PC-9 (cell line): ENCODE results near the gene NHLRC2. TPM values are rescaled to one million over a fixed set of nuclear protein-coding genes. Genes with fewer than 3 reads are reported as not detected.

Source experiments
- BruUV-seq: library from RNA; stranded (reverse); fragments of 400-500 nt; replicated peaks from 2 replicates; lab custom pipeline; 2021; lab: Mats Ljungman, UMichigan
- CTCF ChIA-PET: fragments of 300-600 bp; sonication (Branson Sonifier 250); formaldehyde crosslinking; loops from one replicate; lab custom pipeline; 2022; ENCODE audit warnings: antibody characterized with exemption; lab: Charles Lee
- POLR2A ChIA-PET: fragments of 300-600 bp; sonication (Branson Sonifier 250); formaldehyde crosslinking; loops from one replicate; lab custom pipeline; 2022; ENCODE audit warnings: antibody characterized with exemption; ENCODE audit not compliant: unreplicated experiment; lab: Charles Lee
- DNase-seq, 2 experiments: peaks; one replicate each; pipeline versions ENCODE4 v3.0.0 to v3.0.0-alpha.2; 2015 to 2022; ENCODE audit warnings: mixed read lengths in 1 of 2
- H2AFZ ChIP-seq: fragments of 200-600 bp; sonication (generic); 2 replicates; pipeline ENCODE4 v1.8.1; 2017; ENCODE audit warnings: antibody characterized with exemption
- H3F3A ChIP-seq: fragments of 200-600 bp; sonication (generic); 2 replicates; pipeline ENCODE4 v1.8.1; 2017; ENCODE audit warnings: antibody characterized with exemption, mild to moderate bottlenecking, low read depth; ENCODE audit not compliant: insufficient read depth
- H3K27ac ChIP-seq: fragments of 200-600 bp; sonication (generic); 2 replicates; pipeline ENCODE4 v1.6.1; 2016; ENCODE audit warnings: mixed run types
- H3K27me3 ChIP-seq: fragments of 200-600 bp; sonication (generic); 2 replicates; pipeline ENCODE4 v1.6.1; 2016; ENCODE audit warnings: low read depth, mixed run types; ENCODE audit not compliant: insufficient read depth
- H3K36me3 ChIP-seq: fragments of 200-600 bp; sonication (generic); 2 replicates; pipeline ENCODE4 v1.6.1; 2016; ENCODE audit warnings: low read depth, mixed run types
- H3K4me1 ChIP-seq: fragments of 200-600 bp; sonication (generic); replicated peaks from 2 replicates; pipeline ENCODE4 v1.6.1; 2016; ENCODE audit warnings: mixed run types; ENCODE audit not compliant: insufficient read depth
- H3K4me2 ChIP-seq: fragments of 200-600 bp; sonication (generic); 2 replicates; pipeline ENCODE4 v1.6.1; 2017; ENCODE audit warnings: mixed run types
- H3K4me3 ChIP-seq: fragments of 200-600 bp; sonication (generic); 2 replicates; pipeline ENCODE4 v1.6.1; 2016; ENCODE audit warnings: mixed run types
- H3K79me2 ChIP-seq: fragments of 200-600 bp; sonication (generic); 2 replicates; pipeline ENCODE4 v1.6.1; 2017; ENCODE audit warnings: low read depth, mixed run types
- H3K9me2 ChIP-seq: fragments of 200-600 bp; sonication (generic); 2 replicates; pipeline ENCODE4 v1.8.1; 2017; ENCODE audit warnings: mild to moderate bottlenecking; ENCODE audit not compliant: insufficient read depth
- H3K9me3 ChIP-seq: fragments of 200-600 bp; sonication (generic); 2 replicates; pipeline ENCODE4 v1.8.1; 2016; ENCODE audit warnings: low read depth; ENCODE audit not compliant: insufficient read depth
- H4K20me1 ChIP-seq: fragments of 200-600 bp; sonication (generic); 2 replicates; pipeline ENCODE4 v1.8.1; 2017; ENCODE audit not compliant: insufficient read depth
- CTCF ChIP-seq: fragments of 200-600 bp; sonication (generic); conservative IDR thresholded peaks from 2 replicates; pipeline ENCODE4 v1.6.1; 2017; ENCODE audit warnings: mixed run types, antibody characterized with exemption, mild to moderate bottlenecking, moderate library complexity
- EZH2 ChIP-seq: fragments of 200-600 bp; sonication (generic); IDR thresholded peaks from 2 replicates; pipeline ENCODE4 v1.8.0; 2017; ENCODE audit warnings: antibody characterized with exemption, low read depth
- intact Hi-C: fragments of 100-400 bp; cut with micrococcal nuclease; formaldehyde crosslinking; loops from one replicate; pipeline ENCODE4 v1.10.0; 2022; ENCODE audit not compliant: unreplicated experiment
- total RNA-seq: library from RNA; stranded (reverse); gene quantifications from 2 replicates; pipeline ENCODE4 v1.2.3, GENCODE V29; 2021

The NHLRC2 gene
- total RNA-seq, 1 experiment from 2014 or later: 22.8 TPM

GRCh38 chr10:113921561-113922370 is 67.3 kb downstream of the NHLRC2 start:
- Histone ChIP-seq H3K4me2 (no peak overlapping the region), H3K4me3 (no peak overlapping the region), H3K4me1 (no peaks in the 10 kb centered on the region), H3K27me3 (no peaks in the 10 kb centered on the region), H3F3A (no peaks in the 10 kb centered on the region), H3K9me3 (no peaks in the 10 kb centered on the region), H3K27ac (no peak overlapping the region), H3K9me2 (no peaks in the 10 kb centered on the region), H2AFZ (no peak overlapping the region), H3K36me3 (no peaks in the 10 kb centered on the region), H4K20me1 (no peaks in the 10 kb centered on the region), H3K79me2 (no peaks in the 10 kb centered on the region)
- CTCF ChIA-PET: interaction anchor here (0.6 kb wide), 1 partner anchor 126 kb away, joined by 3 read pairs; no protein-coding TSS in a partner anchor
- BruUV-seq: no TSS peak
- no peak for DNase-seq
- POLR2A ChIA-PET: no interaction called here
- no peak for TF ChIP-seq CTCF
- TF ChIP-seq EZH2: no peak
- intact Hi-C loops: no loop called here

- DNase-seq: no peak
- Histone ChIP-seq H2AFZ (no peak overlapping the region), H3K27me3 (no peaks in the 10 kb centered on the region), H3K4me2 (no peak overlapping the region), H3K4me3 (no peak overlapping the region), H3K79me2 (no peaks in the 10 kb centered on the region), H3K9me3 (no peaks in the 10 kb centered on the region), H3F3A (no peaks in the 10 kb centered on the region), H3K9me2 (no peaks in the 10 kb centered on the region), H3K4me1 (no peaks in the 10 kb centered on the region), H4K20me1 (no peaks in the 10 kb centered on the region), H3K27ac (no peak overlapping the region), H3K36me3 (no peaks in the 10 kb centered on the region)
- POLR2A ChIA-PET: no interaction called here
- no TSS peak for BruUV-seq
- TF ChIP-seq CTCF: no peak
- no peak for TF ChIP-seq EZH2
- intact Hi-C loops: no loop called here
- CTCF ChIA-PET: no interaction called here
Measured at GRCh38 chr10:113922787-113923570, 68.5 kb downstream of the NHLRC2 start.

- intact Hi-C loops: no loop called here
- Histone ChIP-seq H3K9me2 (no peaks in the 10 kb centered on the region), H3K36me3 (no peaks in the 10 kb centered on the region), H3K4me2 (no peak overlapping the region), H4K20me1 (no peaks in the 10 kb centered on the region), H2AFZ (no peak overlapping the region), H3K4me1 (no peaks in the 10 kb centered on the region), H3K27ac (no peak overlapping the region), H3K79me2 (no peaks in the 10 kb centered on the region), H3F3A (no peaks in the 10 kb centered on the region), H3K27me3 (no peaks in the 10 kb centered on the region), H3K9me3 (no peaks in the 10 kb centered on the region), H3K4me3 (no peak overlapping the region)
- CTCF ChIA-PET: no interaction called here
- no TSS peak for BruUV-seq
- POLR2A ChIA-PET: no interaction called here
- no peak for DNase-seq
- TF ChIP-seq CTCF (no peak), EZH2 (no peak)
Measured at GRCh38 chr10:113924186-113924585, 69.7 kb downstream of the NHLRC2 start.
